ENCODE measurements around the gene LMTK3.

DNA sequence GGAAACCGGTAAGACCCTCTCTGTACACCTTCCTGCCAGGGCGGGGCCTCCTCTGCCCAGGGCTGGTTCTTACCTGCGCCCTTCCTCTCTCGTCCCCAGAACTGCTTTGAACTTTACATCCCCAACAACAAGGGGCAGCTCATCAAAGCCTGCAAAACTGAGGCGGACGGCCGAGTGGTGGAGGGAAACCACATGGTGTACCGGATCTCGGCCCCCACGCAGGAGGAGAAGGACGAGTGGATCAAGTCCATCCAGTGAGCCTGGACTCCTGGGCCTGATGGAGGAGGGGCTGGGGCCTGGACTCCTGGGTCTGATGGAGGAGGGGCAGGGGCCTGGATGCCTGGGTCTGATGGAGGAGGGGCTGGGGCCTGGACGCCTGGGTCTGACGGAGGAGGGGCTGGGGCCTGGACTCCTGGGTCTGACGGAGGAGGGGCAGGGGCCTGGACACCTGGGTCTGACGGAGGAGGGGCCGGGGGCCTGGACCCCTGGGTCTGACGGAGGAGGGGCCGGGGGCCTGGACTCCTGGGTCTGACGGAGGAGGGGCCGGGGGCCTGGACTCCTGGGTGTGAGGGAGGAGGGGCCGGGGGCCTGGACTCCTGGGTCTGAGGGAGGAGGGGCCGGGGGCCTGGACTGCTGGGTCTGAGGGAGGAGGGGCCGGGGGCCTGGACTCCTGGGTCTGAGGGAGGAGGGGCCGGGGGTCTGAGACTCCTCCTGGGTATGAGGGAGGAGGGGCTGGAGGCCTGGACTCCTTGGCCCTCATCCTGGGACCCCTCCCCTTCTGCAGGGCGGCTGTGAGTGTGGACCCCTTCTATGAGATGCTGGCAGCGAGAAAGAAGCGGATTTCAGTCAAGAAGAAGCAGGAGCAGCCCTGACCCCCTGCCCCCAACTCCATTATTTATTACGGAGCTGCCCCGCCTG is 33.0 kb downstream of the LMTK3 start:
- TF ChIP-seq EZH2 (IDR thresholded peaks at IDR 0.05) = no peak
- TF ChIP-seq, protein P1, sequence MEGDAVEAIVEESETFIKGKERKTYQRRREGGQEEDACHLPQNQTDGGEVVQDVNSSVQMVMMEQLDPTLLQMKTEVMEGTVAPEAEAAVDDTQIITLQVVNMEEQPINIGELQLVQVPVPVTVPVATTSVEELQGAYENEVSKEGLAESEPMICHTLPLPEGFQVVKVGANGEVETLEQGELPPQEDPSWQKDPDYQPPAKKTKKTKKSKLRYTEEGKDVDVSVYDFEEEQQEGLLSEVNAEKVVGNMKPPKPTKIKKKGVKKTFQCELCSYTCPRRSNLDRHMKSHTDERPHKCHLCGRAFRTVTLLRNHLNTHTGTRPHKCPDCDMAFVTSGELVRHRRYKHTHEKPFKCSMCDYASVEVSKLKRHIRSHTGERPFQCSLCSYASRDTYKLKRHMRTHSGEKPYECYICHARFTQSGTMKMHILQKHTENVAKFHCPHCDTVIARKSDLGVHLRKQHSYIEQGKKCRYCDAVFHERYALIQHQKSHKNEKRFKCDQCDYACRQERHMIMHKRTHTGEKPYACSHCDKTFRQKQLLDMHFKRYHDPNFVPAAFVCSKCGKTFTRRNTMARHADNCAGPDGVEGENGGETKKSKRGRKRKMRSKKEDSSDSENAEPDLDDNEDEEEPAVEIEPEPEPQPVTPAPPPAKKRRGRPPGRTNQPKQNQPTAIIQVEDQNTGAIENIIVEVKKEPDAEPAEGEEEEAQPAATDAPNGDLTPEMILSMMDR (IDR thresholded peaks at IDR 0.05) = no peak

Measured in neural progenitor cell (in vitro differentiated cells).